ENCODE measurements around the gene TNRC6B.

DNA sequence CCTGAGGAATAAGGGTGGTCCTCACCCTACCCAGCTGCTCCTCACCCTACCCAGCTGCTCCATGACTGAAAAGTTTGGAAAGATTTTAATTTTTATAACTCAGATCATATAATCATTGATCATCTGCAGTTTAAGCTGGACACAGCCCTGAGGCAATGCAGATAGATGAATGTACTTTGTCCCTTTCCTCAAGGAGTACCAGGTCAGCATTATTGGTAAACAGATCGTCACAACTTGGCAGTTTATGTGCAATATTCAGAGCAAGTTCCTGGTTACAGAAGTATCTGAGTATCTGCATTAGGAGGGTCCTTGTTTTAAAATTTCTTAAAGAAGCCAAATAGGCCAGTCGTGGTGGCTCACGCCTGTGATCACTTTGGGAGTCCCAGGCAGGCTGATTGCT, 3.6 kb downstream of the TNRC6B start:
- TF ChIP-seq CTCF (IDR thresholded peaks at IDR 0.05; ENCODE audit: low read depth, low read length), result no peak
- TF ChIP-seq EZH2phosphoT487 (IDR thresholded peaks at IDR 0.05; ENCODE audit: low read depth), result no peak
